CD4-positive, alpha-beta T cell (primary cell): ENCODE measurements around the gene CTIF. TPM values are rescaled to one million over a fixed set of nuclear protein-coding genes. Genes with fewer than 3 reads are reported as not detected.

ENCODE experiments used
- ATAC-seq: fragments of 200-7000 bp; cut with Tn5 transposase; one replicate; pipeline ENCODE4 v1.10.0; 2022; ENCODE audit warnings: mild to moderate bottlenecking; ENCODE audit not compliant: poor library complexity
- CTCF ChIA-PET: fragments of 350-600 bp; sonication (Branson Sonifier 250); formaldehyde crosslinking; loops from one replicate; lab custom pipeline; 2021; ENCODE audit warnings: antibody characterized with exemption, inconsistent platforms; lab: Charles Lee
- POLR2A ChIA-PET: fragments of 350-600 bp; sonication (Branson Sonifier 250); formaldehyde crosslinking; loops from one replicate; lab custom pipeline; 2021; ENCODE audit warnings: antibody characterized with exemption, inconsistent platforms; lab: Charles Lee
- DNase-seq, 14 experiments: peaks; one replicate each; pipeline ENCODE4 v3.0.0-alpha.2; 2013 to 2020; ENCODE audit warnings: mixed read lengths in 2 of 14
- H3K27ac ChIP-seq, 2 donors: one replicate each; pipeline versions ENCODE4 v1.5.1 to v1.7.0; 2013; ENCODE audit warnings: low read length in 2 of 2, low read depth in 1 of 2, mild to moderate bottlenecking in 1 of 2
- H3K27me3 ChIP-seq, 2 experiments: 1 replicate in 1 of 2; 2 replicates in 1 of 2; pipeline versions ENCODE4 v1.6.1 to v1.7.0; 2013; ENCODE audit warnings: low read length in 2 of 2, control low read depth in 1 of 2, mild to moderate bottlenecking in 1 of 2, moderate library complexity in 1 of 2; ENCODE audit not compliant: insufficient read depth in 2 of 2, control insufficient read depth in 1 of 2
- H3K36me3 ChIP-seq: one replicate; pipeline ENCODE4 v1.6.1; 2013; ENCODE audit warnings: low read length, control low read depth; ENCODE audit not compliant: insufficient read depth
- H3K4me1 ChIP-seq: one replicate; pipeline ENCODE4 v1.6.1; 2013; ENCODE audit warnings: low read length, control low read depth; ENCODE audit not compliant: insufficient read depth
- H3K4me3 ChIP-seq: one replicate; pipeline ENCODE4 v1.5.1; 2013; ENCODE audit warnings: mild to moderate bottlenecking, low read length, moderate library complexity
- H3K9me3 ChIP-seq, 2 experiments: 1 replicate in 1 of 2; 2 replicates in 1 of 2; pipeline versions ENCODE4 v1.6.1 to v1.7.0; 2013; ENCODE audit warnings: low read length in 2 of 2, mild to moderate bottlenecking in 2 of 2, control low read depth in 1 of 2, moderate library complexity in 1 of 2; ENCODE audit not compliant: control insufficient read depth in 1 of 2, insufficient read depth in 1 of 2
- H3K27ac Mint-ChIP-seq: one replicate; pipeline ENCODE4 v1.8.0; 2020; ENCODE audit warnings: mixed read lengths
- H3K27me3 Mint-ChIP-seq: one replicate; pipeline ENCODE4 v1.8.0; 2021; ENCODE audit warnings: mixed read lengths
- H3K36me3 Mint-ChIP-seq: one replicate; pipeline ENCODE4 v1.8.0; 2021; ENCODE audit warnings: low read depth, mixed read lengths
- H3K4me1 Mint-ChIP-seq: one replicate; pipeline ENCODE4 v1.8.0; 2021; ENCODE audit warnings: low read depth, mixed read lengths
- H3K4me3 Mint-ChIP-seq: one replicate; pipeline ENCODE4 v1.8.0; 2020; ENCODE audit warnings: mild to moderate bottlenecking, mixed read lengths
- H3K9me3 Mint-ChIP-seq: one replicate; pipeline ENCODE4 v1.8.0; 2020; ENCODE audit warnings: mixed read lengths
- intact Hi-C, 2 experiments: fragments of 100-400 bp; cut with DNase I in 1 of 2; cut with micrococcal nuclease in 1 of 2; formaldehyde crosslinking; loops; one replicate each; pipeline versions ENCODE4 v1.15.1 to v1.9.0; 2023 to 2025; cut with DNase I, micrococcal nuclease
- total RNA-seq, 174 experiments: library from RNA in 2 of 174; stranded (reverse) in 2 of 174; gene quantifications; one replicate each; pipeline ENCODE4 v1.2.3 and lab custom pipeline; 2021 to 2026
- TF ChIP-seq, protein P1 (sequence below): fragments of 200-600 bp; IDR thresholded peaks from one replicate; pipeline ENCODE4 v1.8.0; 2022; ENCODE audit warnings: antibody characterized with exemption, mild to moderate bottlenecking

Gene CTIF
- total RNA-seq, 2 experiments from 2014 or later, result 1.1 to 2.9 TPM

DNA sequence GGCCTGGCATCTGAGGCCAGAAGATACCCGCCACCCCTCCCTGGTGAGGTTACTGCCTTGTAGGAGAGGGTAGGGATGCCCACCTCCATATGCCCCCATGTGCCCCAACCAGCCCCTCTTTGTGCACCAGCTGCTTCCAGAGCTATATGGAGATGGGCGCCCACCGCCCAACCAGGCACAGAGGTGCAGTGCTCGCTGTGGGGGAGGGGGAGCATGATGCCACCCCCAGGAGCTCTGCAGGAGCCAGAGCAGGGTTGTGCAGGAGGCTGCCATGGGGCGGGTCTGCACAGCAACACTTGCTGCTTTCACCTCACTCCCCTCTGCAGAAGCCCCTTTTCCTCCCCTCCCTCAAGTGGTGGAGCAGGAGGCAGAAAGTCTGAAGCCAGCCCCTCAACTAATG, 237.3 kb downstream of the CTIF start:
- no peak for DNase-seq
- TF ChIP-seq, protein P1, sequence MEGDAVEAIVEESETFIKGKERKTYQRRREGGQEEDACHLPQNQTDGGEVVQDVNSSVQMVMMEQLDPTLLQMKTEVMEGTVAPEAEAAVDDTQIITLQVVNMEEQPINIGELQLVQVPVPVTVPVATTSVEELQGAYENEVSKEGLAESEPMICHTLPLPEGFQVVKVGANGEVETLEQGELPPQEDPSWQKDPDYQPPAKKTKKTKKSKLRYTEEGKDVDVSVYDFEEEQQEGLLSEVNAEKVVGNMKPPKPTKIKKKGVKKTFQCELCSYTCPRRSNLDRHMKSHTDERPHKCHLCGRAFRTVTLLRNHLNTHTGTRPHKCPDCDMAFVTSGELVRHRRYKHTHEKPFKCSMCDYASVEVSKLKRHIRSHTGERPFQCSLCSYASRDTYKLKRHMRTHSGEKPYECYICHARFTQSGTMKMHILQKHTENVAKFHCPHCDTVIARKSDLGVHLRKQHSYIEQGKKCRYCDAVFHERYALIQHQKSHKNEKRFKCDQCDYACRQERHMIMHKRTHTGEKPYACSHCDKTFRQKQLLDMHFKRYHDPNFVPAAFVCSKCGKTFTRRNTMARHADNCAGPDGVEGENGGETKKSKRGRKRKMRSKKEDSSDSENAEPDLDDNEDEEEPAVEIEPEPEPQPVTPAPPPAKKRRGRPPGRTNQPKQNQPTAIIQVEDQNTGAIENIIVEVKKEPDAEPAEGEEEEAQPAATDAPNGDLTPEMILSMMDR, result no peak
- CTCF ChIA-PET, result interaction anchor here (0.6 to 2.3 kb wide), 4 partner anchors 99 to 404 kb away, joined by 3 to 13 read pairs (median 5); no protein-coding TSS in a partner anchor

DNA sequence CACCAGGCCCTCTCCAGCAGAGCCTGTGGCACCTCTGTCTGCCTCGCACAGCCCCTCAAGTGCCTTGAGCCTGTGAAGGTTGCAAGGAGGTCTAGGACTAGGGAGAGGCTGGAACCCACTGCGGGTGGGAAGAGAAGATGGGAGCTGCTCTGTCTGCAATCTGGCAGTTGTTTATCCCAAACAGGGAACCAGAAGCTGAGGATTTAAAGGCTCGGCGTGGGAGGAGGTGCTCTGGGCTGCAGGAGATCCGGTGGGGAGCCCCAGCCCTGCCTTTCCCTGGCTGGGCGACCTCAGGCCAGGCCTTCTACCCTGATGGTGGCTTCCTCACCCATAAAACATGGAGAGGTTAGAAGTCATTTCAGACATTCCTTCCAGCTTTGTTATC, 237.8 kb downstream of the CTIF start:
- no peaks in the 10 kb centered on the region for H3K27me3 Mint-ChIP-seq

More for the DNA sequence above, 237.3 kb downstream of the CTIF start:
- POLR2A ChIA-PET, result no interaction called here
- H3K27ac ChIP-seq, result no peak overlapping the region
- no peaks in the 10 kb centered on the region for H3K27me3 ChIP-seq
- no peaks in the 10 kb centered on the region for H3K36me3 Mint-ChIP-seq
- H3K4me3 ChIP-seq, result no peak overlapping the region
- H3K9me3 Mint-ChIP-seq, result no peaks in the 10 kb centered on the region
- H3K9me3 ChIP-seq, result no peaks in the 10 kb centered on the region
- H3K36me3 ChIP-seq, result no peaks in the 10 kb centered on the region
- peaks cover 6% of the 10 kb centered on the region for H3K4me1 Mint-ChIP-seq
- no peak overlapping the region for H3K27ac Mint-ChIP-seq
- no peaks in the 10 kb centered on the region for H3K27me3 Mint-ChIP-seq
- peaks cover 17% of the 10 kb centered on the region for H3K4me1 ChIP-seq
- no peak overlapping the region for H3K4me3 Mint-ChIP-seq
- no peak for ATAC-seq
- intact Hi-C loops, result loop anchor here (2.0 to 10.0 kb wide), 8 partner anchors 99 to 641 kb away; no protein-coding TSS in a partner anchor

DNA sequence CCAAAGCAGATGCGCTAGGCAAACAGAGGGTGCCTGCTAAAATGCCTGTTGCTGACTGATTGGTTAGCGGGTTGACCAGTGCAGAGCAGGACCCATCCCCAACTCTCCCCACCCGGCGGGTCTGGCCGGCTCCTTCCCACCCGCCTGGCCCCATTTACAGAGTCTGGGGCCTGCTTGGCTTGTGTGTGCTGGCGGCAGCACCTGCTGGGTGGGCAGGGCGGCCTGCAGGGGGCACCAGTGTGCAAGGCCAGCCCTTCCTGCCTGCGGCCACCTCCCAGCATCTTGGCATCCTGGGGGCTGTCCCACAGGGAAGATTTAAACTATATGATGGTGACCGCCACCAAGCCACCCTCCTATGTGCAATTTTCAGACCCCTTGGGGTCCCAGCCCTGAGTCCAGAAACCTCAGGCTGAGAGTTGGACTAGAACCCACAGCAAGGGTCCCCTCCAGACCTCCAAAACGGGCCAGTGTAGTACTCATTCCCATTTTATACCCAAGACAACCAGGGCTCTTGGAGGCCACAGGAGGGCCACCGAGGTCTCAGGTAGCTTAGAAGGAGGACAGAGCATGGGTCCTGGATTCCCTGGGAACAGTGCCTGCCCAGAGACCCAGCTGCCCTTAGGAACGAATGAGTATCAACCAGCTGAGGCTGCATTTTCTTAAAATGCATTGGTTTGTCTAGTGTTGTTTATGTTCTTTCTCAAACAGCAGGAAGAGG, 238.4 kb downstream of the CTIF start:
- Histone ChIP-seq H3K27me3 (no peaks in the 10 kb centered on the region), H3K4me1 (peaks cover 18% of the 10 kb centered on the region), H3K36me3 (no peaks in the 10 kb centered on the region), H3K9me3 (no peaks in the 10 kb centered on the region), H3K4me3 (no peak overlapping the region), H3K27ac (no peak overlapping the region)
- Mint-ChIP-seq H3K4me3 (no peak overlapping the region), H3K27me3 (no peaks in the 10 kb centered on the region), H3K27ac (no peak overlapping the region), H3K4me1 (peaks cover 6% of the 10 kb centered on the region), H3K9me3 (no peaks in the 10 kb centered on the region), H3K36me3 (no peaks in the 10 kb centered on the region)
- CTCF ChIA-PET, result interaction anchor here (0.6 to 2.3 kb wide), 7 partner anchors 15 to 403 kb away, joined by 3 to 13 read pairs (median 3); no protein-coding TSS in a partner anchor
- POLR2A ChIA-PET, result interaction anchor here (0.6 to 0.9 kb wide), 2 partner anchors 136 to 171 kb away, joined by 3 read pairs; no protein-coding TSS in a partner anchor
- TF ChIP-seq, protein P1, result peak; percentile 91
- intact Hi-C loops, result loop anchor here (1.0 to 10.0 kb wide), 11 partner anchors 100 to 640 kb away; no protein-coding TSS in a partner anchor
- peak; percentile 91 for ATAC-seq
- DNase-seq, result peak; percentile 49 to 86 (median 66)

More for the DNA sequence above, 237.8 kb downstream of the CTIF start:
- TF ChIP-seq, protein P1, result no peak
- H3K4me1 ChIP-seq, result peaks cover 18% of the 10 kb centered on the region
- no peak for ATAC-seq
- no peak overlapping the region for H3K27ac ChIP-seq
- Mint-ChIP-seq H3K27ac (no peak overlapping the region), H3K9me3 (no peaks in the 10 kb centered on the region), H3K4me1 (peaks cover 6% of the 10 kb centered on the region), H3K4me3 (no peak overlapping the region), H3K36me3 (no peaks in the 10 kb centered on the region)
- no peak overlapping the region for H3K4me3 ChIP-seq
- no peaks in the 10 kb centered on the region for H3K27me3 ChIP-seq
- intact Hi-C loops, result loop anchor here (1.0 to 10.0 kb wide), 11 partner anchors 99 to 641 kb away; no protein-coding TSS in a partner anchor
- ChIA-PET POLR2A (no interaction called here), CTCF (interaction anchor here (0.6 to 2.3 kb wide), 4 partner anchors 99 to 403 kb away, joined by 3 to 13 read pairs (median 5); no protein-coding TSS in a partner anchor)
- no peaks in the 10 kb centered on the region for H3K36me3 ChIP-seq
- H3K9me3 ChIP-seq, result no peaks in the 10 kb centered on the region
- DNase-seq, result no peak
